Caco-2 (cell line): ENCODE data around the gene SLC38A9. TPM values are rescaled to one million over a fixed set of nuclear protein-coding genes. Genes with fewer than 3 reads are reported as not detected.
A peak's percentile ranks its signal among the peaks of the same experiment; 100 is the strongest.

Experiments used
- BruUV-seq: library from RNA; stranded (reverse); fragments of 400-500 nt; replicated peaks from 2 replicates; lab custom pipeline; 2021; lab: Mats Ljungman, UMichigan
- CTCF ChIA-PET: fragments of 300-600 bp; sonication (Branson Sonifier 250); formaldehyde crosslinking; loops from one replicate; lab custom pipeline; 2022; ENCODE audit warnings: antibody characterized with exemption; lab: Charles Lee
- POLR2A ChIA-PET: fragments of 300-600 bp; sonication (Branson Sonifier 250); formaldehyde crosslinking; loops from one replicate; lab custom pipeline; 2022; ENCODE audit warnings: antibody characterized with exemption; lab: Charles Lee
- DNase-seq, 2 experiments: peaks; one replicate each; pipeline versions ENCODE4 v3.0.0 to v3.0.0-alpha.2; 2020 to 2022
- H3K27me3 ChIP-seq: replicated peaks from 2 replicates; pipeline ENCODE4 v1.6.0; 2011; ENCODE audit warnings: low read length; ENCODE audit not compliant: control insufficient read depth, insufficient read depth
- H3K36me3 ChIP-seq: 2 replicates; pipeline ENCODE4 v1.5.1; 2011; ENCODE audit warnings: low read length; ENCODE audit not compliant: control insufficient read depth, insufficient read depth
- H3K4me1 ChIP-seq: fragments of 250-450 bp; sonication (Bioruptor Pico); 2 replicates; pipeline ENCODE4 v1.5.1; 2020; ENCODE audit warnings: mild to moderate bottlenecking
- H3K4me3 ChIP-seq: 2 replicates; pipeline ENCODE4 v1.5.1; 2011; ENCODE audit warnings: low read depth, mild to moderate bottlenecking, control low read depth, low read length
- H3K9me3 ChIP-seq: fragments of 250-450 bp; sonication (Bioruptor Pico); 2 replicates; pipeline ENCODE4 v1.5.1; 2020; ENCODE audit warnings: mild to moderate bottlenecking, moderate library complexity
- H3K27ac Mint-ChIP-seq: one replicate; pipeline ENCODE4 v1.8.0; 2022; ENCODE audit warnings: mixed read lengths; ENCODE audit not compliant: unreplicated experiment
- H3K27me3 Mint-ChIP-seq: one replicate; pipeline ENCODE4 v1.8.0; 2022; ENCODE audit warnings: mixed read lengths; ENCODE audit not compliant: insufficient read depth, unreplicated experiment
- H3K36me3 Mint-ChIP-seq: one replicate; pipeline ENCODE4 v1.8.0; 2022; ENCODE audit warnings: mild to moderate bottlenecking, mixed read lengths; ENCODE audit not compliant: insufficient read depth, unreplicated experiment
- H3K4me1 Mint-ChIP-seq: one replicate; pipeline ENCODE4 v1.8.0; 2022; ENCODE audit warnings: low read depth, mixed read lengths; ENCODE audit not compliant: unreplicated experiment
- H3K4me3 Mint-ChIP-seq: one replicate; pipeline ENCODE4 v1.8.0; 2022; ENCODE audit warnings: mild to moderate bottlenecking, moderate library complexity, mixed read lengths; ENCODE audit not compliant: unreplicated experiment
- H3K9me3 Mint-ChIP-seq: one replicate; pipeline ENCODE4 v1.8.0; 2022; ENCODE audit warnings: mixed read lengths; ENCODE audit not compliant: unreplicated experiment
- intact Hi-C: fragments of 100-400 bp; cut with micrococcal nuclease; formaldehyde crosslinking; loops from one replicate; pipeline ENCODE4 v1.10.0; 2022; ENCODE audit not compliant: unreplicated experiment
- total RNA-seq: library from RNA; stranded (reverse); gene quantifications from 2 replicates; pipeline ENCODE4 v1.2.3, GENCODE V29; 2022
- TF ChIP-seq, protein P1 (sequence below), 2 experiments: fragments of 200-600 bp in 1 of 2; IDR thresholded peaks; 1 replicate in 1 of 2; 2 replicates in 1 of 2; pipeline versions ENCODE4 v1.5.1 to v1.8.0; 2011 to 2022; ENCODE audit warnings: antibody characterized with exemption in 1 of 2, control low read depth in 1 of 2, inconsistent platforms in 1 of 2, low read depth in 1 of 2, low read length in 1 of 2, mild to moderate bottlenecking in 1 of 2, moderate library complexity in 1 of 2; ENCODE audit not compliant: insufficient read depth in 1 of 2, severe bottlenecking in 1 of 2, unreplicated experiment in 1 of 2

The SLC38A9 gene
- total RNA-seq, 1 experiment from 2014 or later: 66.9 TPM

- Histone ChIP-seq H3K36me3 (no peaks in the 10 kb centered on the region), H3K9me3 (no peaks in the 10 kb centered on the region), H3K4me3 (no peak overlapping the region), H3K27me3 (no peaks in the 10 kb centered on the region), H3K4me1 (peaks cover 24% of the 10 kb centered on the region)
- BruUV-seq: no TSS peak
- CTCF ChIA-PET: interaction anchor here (0.5 to 1.5 kb wide), 20 partner anchors 72 to 510 kb away, joined by 3 to 10 read pairs (median 4); partner anchors contain the start of genes DHX29, MTREX and PLPP1
- intact Hi-C loops: loop anchor here (1.0 to 10.0 kb wide), 9 partner anchors 91 to 519 kb away; partner anchors contain the start of gene MCIDAS
- no peak overlapping the region for H3K4me3 Mint-ChIP-seq
- H3K27ac Mint-ChIP-seq: peak overlapping the region; percentile 21
- peaks cover 5% of the 10 kb centered on the region for H3K36me3 Mint-ChIP-seq
- no peaks in the 10 kb centered on the region for H3K9me3 Mint-ChIP-seq
- no peaks in the 10 kb centered on the region for H3K27me3 Mint-ChIP-seq
- POLR2A ChIA-PET: no interaction called here
- peak in 1 of 2 experiments; percentile 55 for DNase-seq
- TF ChIP-seq, protein P1, sequence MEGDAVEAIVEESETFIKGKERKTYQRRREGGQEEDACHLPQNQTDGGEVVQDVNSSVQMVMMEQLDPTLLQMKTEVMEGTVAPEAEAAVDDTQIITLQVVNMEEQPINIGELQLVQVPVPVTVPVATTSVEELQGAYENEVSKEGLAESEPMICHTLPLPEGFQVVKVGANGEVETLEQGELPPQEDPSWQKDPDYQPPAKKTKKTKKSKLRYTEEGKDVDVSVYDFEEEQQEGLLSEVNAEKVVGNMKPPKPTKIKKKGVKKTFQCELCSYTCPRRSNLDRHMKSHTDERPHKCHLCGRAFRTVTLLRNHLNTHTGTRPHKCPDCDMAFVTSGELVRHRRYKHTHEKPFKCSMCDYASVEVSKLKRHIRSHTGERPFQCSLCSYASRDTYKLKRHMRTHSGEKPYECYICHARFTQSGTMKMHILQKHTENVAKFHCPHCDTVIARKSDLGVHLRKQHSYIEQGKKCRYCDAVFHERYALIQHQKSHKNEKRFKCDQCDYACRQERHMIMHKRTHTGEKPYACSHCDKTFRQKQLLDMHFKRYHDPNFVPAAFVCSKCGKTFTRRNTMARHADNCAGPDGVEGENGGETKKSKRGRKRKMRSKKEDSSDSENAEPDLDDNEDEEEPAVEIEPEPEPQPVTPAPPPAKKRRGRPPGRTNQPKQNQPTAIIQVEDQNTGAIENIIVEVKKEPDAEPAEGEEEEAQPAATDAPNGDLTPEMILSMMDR (IDR thresholded peaks at IDR 0.05; ENCODE audit: insufficient read depth in 1 of 2, low read depth in 1 of 2, low read length in 1 of 2, severe bottlenecking in 1 of 2, unreplicated experiment in 1 of 2): peak; percentile 49 to 68
- peaks cover 23% of the 10 kb centered on the region for H3K4me1 Mint-ChIP-seq
Observed at GRCh38 chr5:55691265-55692105, 20.6 kb downstream of the SLC38A9 start.

DNA sequence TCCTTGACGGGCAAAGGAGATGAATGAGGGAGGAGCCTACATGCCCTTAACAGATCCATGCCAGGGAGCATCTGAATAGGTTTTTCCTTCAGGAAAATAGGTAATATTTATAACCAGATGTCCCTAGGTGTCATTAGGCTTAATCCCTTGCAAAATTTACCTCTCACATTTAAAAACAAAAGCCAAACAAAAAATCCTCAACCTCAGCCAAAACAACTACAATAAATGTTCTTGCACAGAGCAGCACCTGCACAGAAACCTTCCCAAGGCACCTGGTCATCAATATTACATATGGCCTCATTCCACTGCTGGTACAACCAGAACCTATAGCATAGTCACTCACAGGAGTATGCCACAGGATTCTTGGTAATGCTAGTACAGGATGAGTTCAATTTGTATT lies 30.1 kb downstream of the SLC38A9 start:
- TF ChIP-seq, protein P1 (IDR thresholded peaks at IDR 0.05; ENCODE audit: insufficient read depth in 1 of 2, low read depth in 1 of 2, low read length in 1 of 2, severe bottlenecking in 1 of 2, unreplicated experiment in 1 of 2): no peak
- Mint-ChIP-seq H3K9me3 (no peaks in the 10 kb centered on the region), H3K27ac (no peak overlapping the region), H3K4me1 (no peaks in the 10 kb centered on the region), H3K36me3 (peaks cover 6% of the 10 kb centered on the region), H3K27me3 (no peaks in the 10 kb centered on the region), H3K4me3 (no peak overlapping the region)
- ChIA-PET POLR2A (no interaction called here), CTCF (no interaction called here)
- intact Hi-C loops: no loop called here
- H3K4me1 ChIP-seq: no peaks in the 10 kb centered on the region
- no peak for DNase-seq
- no peaks in the 10 kb centered on the region; the same call in 1 of the 2 replicates for H3K9me3 ChIP-seq
- no peak overlapping the region for H3K4me3 ChIP-seq
- BruUV-seq: no TSS peak
- H3K27me3 ChIP-seq: no peaks in the 10 kb centered on the region
- no peaks in the 10 kb centered on the region for H3K36me3 ChIP-seq

DNA sequence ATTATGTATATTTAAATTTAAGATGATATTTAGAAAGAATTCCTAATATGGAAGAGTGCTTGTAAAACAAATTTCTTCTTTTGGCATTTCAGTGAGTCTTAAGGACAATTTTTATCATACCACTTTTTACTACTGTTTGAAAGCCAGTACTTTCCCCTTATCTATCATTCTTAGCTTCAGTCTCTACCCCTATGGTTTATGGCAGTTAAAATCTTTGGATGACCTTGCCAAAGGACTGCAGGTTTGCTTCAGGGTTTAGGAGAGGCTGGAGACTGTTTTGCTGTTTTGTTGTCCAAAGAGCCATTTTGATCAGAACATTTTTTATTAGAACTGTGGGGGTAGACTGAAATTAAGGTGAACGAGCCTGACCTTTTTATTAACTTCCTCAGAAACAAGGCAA lies 30.8 kb downstream of the SLC38A9 start:
- no peak for DNase-seq
- Histone ChIP-seq H3K27me3 (no peaks in the 10 kb centered on the region), H3K4me1 (no peaks in the 10 kb centered on the region), H3K36me3 (no peaks in the 10 kb centered on the region), H3K9me3 (no peaks in the 10 kb centered on the region; the same call in 1 of the 2 replicates), H3K4me3 (no peak overlapping the region)
- intact Hi-C loops: no loop called here
- Mint-ChIP-seq H3K27ac (no peak overlapping the region), H3K4me1 (no peaks in the 10 kb centered on the region), H3K9me3 (no peaks in the 10 kb centered on the region), H3K36me3 (no peaks in the 10 kb centered on the region), H3K27me3 (no peaks in the 10 kb centered on the region), H3K4me3 (no peak overlapping the region)
- BruUV-seq: no TSS peak
- POLR2A ChIA-PET: no interaction called here
- CTCF ChIA-PET: no interaction called here
- TF ChIP-seq, protein P1 (IDR thresholded peaks at IDR 0.05; ENCODE audit: insufficient read depth in 1 of 2, low read depth in 1 of 2, low read length in 1 of 2, severe bottlenecking in 1 of 2, unreplicated experiment in 1 of 2): no peak
